Endodermal cell (in vitro differentiated cells): ENCODE results near the gene RTEL1. TPM values are rescaled to one million over a fixed set of nuclear protein-coding genes. Genes with fewer than 3 reads are reported as not detected.

Experiments
- DNase-seq: peaks from one replicate; pipeline ENCODE4 v3.0.0-alpha.2; 2017
- H3K27ac ChIP-seq: 2 replicates; pipeline ENCODE4 v1.5.1; 2013; ENCODE audit warnings: mild to moderate bottlenecking, low read depth, low read length, moderate library complexity
- H3K27me3 ChIP-seq: 2 replicates; pipeline ENCODE4 v1.6.1; 2013; ENCODE audit warnings: mild to moderate bottlenecking, low read length, moderate library complexity; ENCODE audit not compliant: insufficient read depth, control insufficient read depth, poor library complexity, severe bottlenecking
- H3K36me3 ChIP-seq: 2 replicates; pipeline ENCODE4 v1.7.0; 2013; ENCODE audit warnings: mild to moderate bottlenecking, low read length, moderate library complexity; ENCODE audit not compliant: control insufficient read depth, insufficient read depth
- H3K4me1 ChIP-seq: one replicate; pipeline ENCODE4 v1.7.0; 2013; ENCODE audit warnings: low read length; ENCODE audit not compliant: control insufficient read depth, insufficient read depth
- H3K4me3 ChIP-seq: 2 replicates; pipeline ENCODE4 v1.5.1; 2013; ENCODE audit warnings: mild to moderate bottlenecking, low read length, moderate library complexity
- H3K9ac ChIP-seq: 2 replicates; pipeline ENCODE4 v1.6.1; 2013; ENCODE audit warnings: mild to moderate bottlenecking, low read length, moderate library complexity; ENCODE audit not compliant: poor library complexity, severe bottlenecking; ENCODE audit errors: extremely low read depth
- H3K9me3 ChIP-seq: 2 replicates; pipeline ENCODE4 v1.6.1; 2013; ENCODE audit warnings: mild to moderate bottlenecking, low read length, moderate library complexity; ENCODE audit not compliant: control insufficient read depth
- H3K27ac Mint-ChIP-seq: 2 replicates; pipeline ENCODE4 v1.8.0; 2020; ENCODE audit warnings: mixed read lengths
- H3K27me3 Mint-ChIP-seq: 2 replicates; pipeline ENCODE4 v1.8.0; 2021; ENCODE audit warnings: mild to moderate bottlenecking, mixed read lengths; ENCODE audit not compliant: insufficient read depth
- H3K36me3 Mint-ChIP-seq: 2 replicates; pipeline ENCODE4 v1.8.0; 2020; ENCODE audit warnings: low read depth, mixed read lengths
- H3K4me1 Mint-ChIP-seq: 2 replicates; pipeline ENCODE4 v1.8.0; 2020; ENCODE audit warnings: mixed read lengths
- H3K4me3 Mint-ChIP-seq: 2 replicates; pipeline ENCODE4 v1.8.0; 2020; ENCODE audit warnings: mild to moderate bottlenecking, moderate library complexity, mixed read lengths
- H3K9me3 Mint-ChIP-seq: 2 replicates; pipeline ENCODE4 v1.8.0; 2020; ENCODE audit warnings: mild to moderate bottlenecking, mixed read lengths
- CTCF ChIP-seq: fragments of 200-600 bp; sonication (generic); conservative IDR thresholded peaks from 2 replicates; pipeline ENCODE4 v1.5.0; 2021; ENCODE audit warnings: antibody characterized with exemption, mild to moderate bottlenecking
- WGBS, 2 experiments: methylation state at CpG; one replicate each; pipeline versions ENCODE4 v1.1.5 to v1.1.7; 2013; ENCODE audit warnings: missing lambda C conversion rate in 2 of 2, mixed read lengths in 1 of 2; ENCODE audit not compliant: insufficient coverage in 1 of 2, insufficient read length in 1 of 2; 5-methylcytosine and 5-hydroxymethylcytosine counted together
- total RNA-seq, 2 donors: library from RNA; stranded (reverse); fragmentation: NEBNext Ultra II Directional in 1 of 2; extraction: Animal tissue kit (Norgen Biotek cat#: 25700) in 1 of 2; gene quantifications; 2 replicates in 1 of 2; 3 replicates in 1 of 2; pipeline ENCODE4 v1.2.1, GENCODE V29; 2021

RTEL1 gene
- total RNA-seq, 2 donors from 2014 or later = 33.9 to 36.7 TPM

- H3K27ac Mint-ChIP-seq = no peak overlapping the region
- no peaks in the 10 kb centered on the region for H3K27me3 Mint-ChIP-seq
- DNase-seq = no peak
- H3K4me1 ChIP-seq = no peaks in the 10 kb centered on the region
- WGBS, 2 experiments = 93 to 95% methylated on average over 3 to 8 of the region's 10 CpGs
- peak overlapping the region; percentile 11 for H3K27ac ChIP-seq
- no peak for TF ChIP-seq CTCF
- H3K9me3 Mint-ChIP-seq = peaks cover 2% of the 10 kb centered on the region
- no peaks in the 10 kb centered on the region for H3K27me3 ChIP-seq
- H3K36me3 Mint-ChIP-seq = peaks cover 10% of the 10 kb centered on the region
- no peak overlapping the region for H3K9ac ChIP-seq
- no peak overlapping the region for H3K4me3 ChIP-seq
- H3K9me3 ChIP-seq = no peaks in the 10 kb centered on the region
- H3K4me3 Mint-ChIP-seq = no peak overlapping the region
- H3K36me3 ChIP-seq = no peaks in the 10 kb centered on the region
- H3K4me1 Mint-ChIP-seq = no peaks in the 10 kb centered on the region
These were observed 35.1 kb downstream of the RTEL1 start for GRCh38 chr20:63693083-63693732.

GRCh38 chr20:63693733-63694583 is 35.8 kb downstream of the RTEL1 start:
- Mint-ChIP-seq H3K27me3 (no peaks in the 10 kb centered on the region), H3K4me3 (no peak overlapping the region), H3K9me3 (peaks cover 2% of the 10 kb centered on the region), H3K27ac (no peak overlapping the region), H3K36me3 (peaks cover 10% of the 10 kb centered on the region), H3K4me1 (no peaks in the 10 kb centered on the region)
- no peak overlapping the region for H3K27ac ChIP-seq
- no peak for DNase-seq
- H3K36me3 ChIP-seq = no peaks in the 10 kb centered on the region
- no peak overlapping the region for H3K4me3 ChIP-seq
- no peaks in the 10 kb centered on the region for H3K27me3 ChIP-seq
- H3K4me1 ChIP-seq = no peaks in the 10 kb centered on the region
- H3K9me3 ChIP-seq = no peaks in the 10 kb centered on the region
- TF ChIP-seq CTCF = no peak
- 93 to 97% methylated on average over 15 to 21 of the region's 21 CpGs for WGBS, 2 experiments
- H3K9ac ChIP-seq = no peak overlapping the region

GRCh38 chr20:63694584-63695423 is 36.7 kb downstream of the RTEL1 start:
- Mint-ChIP-seq H3K4me3 (no peak overlapping the region), H3K27me3 (no peaks in the 10 kb centered on the region), H3K4me1 (no peaks in the 10 kb centered on the region), H3K27ac (no peak overlapping the region), H3K9me3 (peaks cover 2% of the 10 kb centered on the region), H3K36me3 (peaks cover 10% of the 10 kb centered on the region)
- 94 to 95% methylated on average over 21 to 37 of the region's 37 CpGs for WGBS, 2 experiments
- Histone ChIP-seq H3K9ac (no peak overlapping the region), H3K36me3 (no peaks in the 10 kb centered on the region), H3K27me3 (no peaks in the 10 kb centered on the region), H3K9me3 (no peaks in the 10 kb centered on the region), H3K27ac (no peak overlapping the region), H3K4me3 (no peak overlapping the region), H3K4me1 (no peaks in the 10 kb centered on the region)
- TF ChIP-seq CTCF = no peak
- peak; percentile 49 for DNase-seq
